GM23338 (cell line): ENCODE results near the gene NKX2-1. TPM values are rescaled to one million over a fixed set of nuclear protein-coding genes. Genes with fewer than 3 reads are reported as not detected.
"Not testable (repeated sequence)": the region's sequence is repeated elsewhere in the genome, so short reads cannot be mapped to it uniquely, and the experiment has no call there.

ENCODE experiments used
- ATAC-seq: fragments of 200-7000 bp; cut with Tn5 transposase; 3 replicates; pipeline ENCODE4 v1.9.1; 2020
- DNase-seq: peaks from one replicate; pipeline ENCODE4 v3.0.0-alpha.2; 2015; ENCODE audit warnings: low spot score
- H2AFZ ChIP-seq: fragments of 200-600 bp; sonication (generic); 2 replicates; pipeline ENCODE4 v1.8.0; 2016; ENCODE audit warnings: antibody characterized with exemption, mild to moderate bottlenecking, moderate library complexity
- H3F3A ChIP-seq: fragments of 200-600 bp; sonication (generic); replicated peaks from 2 replicates; pipeline ENCODE4 v1.8.0; 2017; ENCODE audit warnings: antibody characterized with exemption, mixed run types, low read depth
- H3K27ac ChIP-seq: fragments of 200-600 bp; sonication (generic); 2 replicates; pipeline ENCODE4 v1.6.1; 2016; ENCODE audit warnings: low read depth
- H3K27me3 ChIP-seq: fragments of 200-600 bp; sonication (generic); 2 replicates; pipeline ENCODE4 v1.8.0; 2016; ENCODE audit warnings: mild to moderate bottlenecking, mixed run types, moderate library complexity; ENCODE audit not compliant: insufficient read depth
- H3K36me3 ChIP-seq: fragments of 200-600 bp; sonication (generic); 2 replicates; pipeline ENCODE4 v1.8.0; 2016; ENCODE audit warnings: mild to moderate bottlenecking; ENCODE audit not compliant: insufficient read depth
- H3K4me1 ChIP-seq: fragments of 200-600 bp; sonication (generic); 2 replicates; pipeline ENCODE4 v1.8.0; 2016; ENCODE audit warnings: mild to moderate bottlenecking, moderate library complexity; ENCODE audit not compliant: insufficient read depth
- H3K4me2 ChIP-seq: fragments of 200-600 bp; sonication (generic); 2 replicates; pipeline ENCODE4 v1.7.1; 2017; ENCODE audit warnings: mixed run types
- H3K4me3 ChIP-seq: fragments of 200-600 bp; sonication (generic); 2 replicates; pipeline ENCODE4 v1.6.1; 2016; ENCODE audit warnings: mixed run types
- H3K79me2 ChIP-seq: fragments of 200-600 bp; sonication (generic); replicated peaks from 2 replicates; pipeline ENCODE4 v1.8.0; 2017; ENCODE audit warnings: mild to moderate bottlenecking; ENCODE audit not compliant: insufficient read depth
- H3K9me2 ChIP-seq: fragments of 200-600 bp; sonication (generic); 2 replicates; pipeline ENCODE4 v1.8.0; 2017; ENCODE audit not compliant: insufficient read depth
- H4K20me1 ChIP-seq: fragments of 200-600 bp; sonication (generic); replicated peaks from 2 replicates; pipeline ENCODE4 v1.8.0; 2017; ENCODE audit warnings: mild to moderate bottlenecking; ENCODE audit not compliant: insufficient read depth
- H3K27ac Mint-ChIP-seq: 2 replicates; pipeline ENCODE4 v1.8.0; 2020; ENCODE audit warnings: inconsistent platforms, mild to moderate bottlenecking, moderate library complexity, mixed read lengths
- H3K27me3 Mint-ChIP-seq: 3 replicates; pipeline ENCODE4 v1.8.0; 2022; ENCODE audit warnings: low read depth, mild to moderate bottlenecking, moderate library complexity, mixed read lengths, inconsistent platforms; ENCODE audit not compliant: insufficient read depth, poor library complexity
- H3K36me3 Mint-ChIP-seq: 3 replicates; pipeline ENCODE4 v1.8.0; 2021; ENCODE audit warnings: low read depth, mild to moderate bottlenecking, inconsistent platforms, moderate library complexity, mixed read lengths
- H3K4me1 Mint-ChIP-seq: 3 replicates; pipeline ENCODE4 v1.8.0; 2020; ENCODE audit warnings: mild to moderate bottlenecking, inconsistent platforms, mixed read lengths
- H3K4me3 Mint-ChIP-seq: 3 replicates; pipeline ENCODE4 v1.8.0; 2021; ENCODE audit warnings: moderate library complexity, mild to moderate bottlenecking, inconsistent platforms, mixed read lengths
- H3K9me3 Mint-ChIP-seq: 3 replicates; pipeline ENCODE4 v1.8.0; 2020; ENCODE audit warnings: moderate library complexity, mild to moderate bottlenecking, inconsistent platforms, mixed read lengths
- CREB1 ChIP-seq: fragments of 250-450 bp; sonication (Bioruptor Pico); IDR thresholded peaks from 2 replicates; pipeline ENCODE4 v1.5.0; 2020; ENCODE audit warnings: low read depth, mild to moderate bottlenecking, moderate library complexity
- ETS1 ChIP-seq: IDR thresholded peaks from 2 replicates; pipeline ENCODE4 v1.6.1; 2016; ENCODE audit warnings: antibody characterized with exemption
- EZH2 ChIP-seq: fragments of 200-600 bp; sonication (generic); IDR thresholded peaks from one replicate; pipeline ENCODE4 v1.8.0; 2017; ENCODE audit warnings: antibody characterized with exemption, mild to moderate bottlenecking, low read depth; ENCODE audit not compliant: unreplicated experiment
- EZH2phosphoT487 ChIP-seq: fragments of 200-600 bp; sonication (generic); IDR thresholded peaks from one replicate; pipeline ENCODE4 v1.8.1; 2018; ENCODE audit warnings: antibody characterized with exemption; ENCODE audit not compliant: unreplicated experiment
- JUNB ChIP-seq: IDR thresholded peaks from one replicate; pipeline ENCODE4 v1.6.1; 2016; ENCODE audit warnings: antibody characterized with exemption; ENCODE audit not compliant: unreplicated experiment
- NANOG ChIP-seq: IDR thresholded peaks from 2 replicates; pipeline ENCODE4 v1.6.1; 2016; ENCODE audit warnings: antibody characterized with exemption, borderline replicate concordance
- POLR2AphosphoS5 ChIP-seq: IDR thresholded peaks from 2 replicates; pipeline ENCODE4 v1.6.1; 2016; ENCODE audit warnings: antibody characterized with exemption, low read depth
- STAT1 ChIP-seq: IDR thresholded peaks from one replicate; pipeline ENCODE4 v1.6.1; 2016; ENCODE audit warnings: antibody characterized with exemption; ENCODE audit not compliant: unreplicated experiment
- ZNF114 ChIP-seq: fragments of 250-450 bp; sonication (Bioruptor Pico); IDR thresholded peaks from 2 replicates; pipeline ENCODE4 v1.5.0; 2020; ENCODE audit warnings: mild to moderate bottlenecking, moderate library complexity
- ZNF331 ChIP-seq: fragments of 250-450 bp; sonication (Bioruptor Pico); IDR thresholded peaks from 2 replicates; pipeline ENCODE4 v1.5.0; 2020; ENCODE audit warnings: low read depth, mild to moderate bottlenecking, moderate library complexity
- ZNF462 ChIP-seq: fragments of 250-450 bp; sonication (Bioruptor Pico); IDR thresholded peaks from 2 replicates; pipeline ENCODE4 v1.5.0; 2020; ENCODE audit warnings: mild to moderate bottlenecking, moderate library complexity
- polyA plus RNA-seq: library from polyadenylated mRNA; unstranded; fragments of >200 nt; fragmentation: Nextera tagmentation; extraction: Ambion mirVana; gene quantifications from 2 replicates; pipeline ENCODE4 v1.2.1, GENCODE V29; 2016
- total RNA-seq: library from RNA; depleted of rRNA; stranded (reverse); fragments of >200 nt; shearing (Covaris generic); gene quantifications from 2 replicates; pipeline ENCODE4 v1.2.3, GENCODE V29; 2014

Gene NKX2-1
- total and polyA plus RNA-seq, 2 experiments from 2014 or later = not detected

- Histone ChIP-seq H3F3A (no peaks in the 10 kb centered on the region), H4K20me1 (no peaks in the 10 kb centered on the region), H3K9me2 (peaks cover 7% of the 10 kb centered on the region; the same call in 1 of the 2 replicates), H3K4me2 (no peak overlapping the region), H3K36me3 (no peaks in the 10 kb centered on the region), H3K27me3 (no peaks in the 10 kb centered on the region), H3K4me3 (no peak overlapping the region), H3K79me2 (no peaks in the 10 kb centered on the region), H2AFZ (no peak overlapping the region), H3K4me1 (no peaks in the 10 kb centered on the region), H3K27ac (no peak overlapping the region)
- Mint-ChIP-seq H3K4me3 (no peak overlapping the region), H3K27ac (no peak overlapping the region), H3K9me3 (no peaks in the 10 kb centered on the region), H3K4me1 (no peaks in the 10 kb centered on the region; the same call in 1 of the 3 replicates), H3K27me3 (peaks cover 6% of the 10 kb centered on the region), H3K36me3 (no peaks in the 10 kb centered on the region)
- TF ChIP-seq EZH2 (no peak), CREB1 (no peak), ZNF462 (CRISPR knock-in tag) (no peak), ZNF114 (CRISPR knock-in tag) (no peak), STAT1 (no peak), EZH2phosphoT487 (no peak), ETS1 (no peak), NANOG (no peak), JUNB (no peak), ZNF331 (no peak), POLR2AphosphoS5 (no peak)
- DNase-seq = no peak
- no peak for ATAC-seq
Observed at GRCh38 chr14:36477266-36477665, 42.8 kb downstream of the NKX2-1 start.

GRCh38 chr14:36476061-36476460 is 44.0 kb downstream of the NKX2-1 start:
- not testable (repeated sequence) for H3K9me3 Mint-ChIP-seq, H3K27me3 ChIP-seq, H3K9me2 ChIP-seq, H3K79me2 ChIP-seq, H3K4me3 ChIP-seq, H3K27ac Mint-ChIP-seq, H3K4me1 ChIP-seq, H3K4me1 Mint-ChIP-seq, H3K36me3 ChIP-seq, H3K4me3 Mint-ChIP-seq, H2AFZ ChIP-seq, ATAC-seq, H3K36me3 Mint-ChIP-seq, H3K27me3 Mint-ChIP-seq, H3K4me2 ChIP-seq, H4K20me1 ChIP-seq, H3F3A ChIP-seq, DNase-seq, H3K27ac ChIP-seq
